Upper lobe of left lung (tissue), 6 donors: Measurements from ENCODE around the gene ATP1A4. TPM values are rescaled to one million over a fixed set of nuclear protein-coding genes. Genes with fewer than 3 reads are reported as not detected.
A peak's percentile ranks its signal among the peaks of the same experiment; 100 is the strongest.

Experiments used
- ATAC-seq, 2 donors: fragments of 200-7000 bp; cut with Tn5 transposase; one replicate each; pipeline ENCODE4 v1.9.1; 2022; ENCODE audit warnings: mild to moderate bottlenecking in 2 of 2, moderate library complexity in 2 of 2; ENCODE audit not compliant: low FRiP score in 2 of 2
- DNase-seq, 2 donors: peaks; one replicate each; pipeline ENCODE4 v3.0.0-alpha.2; 2019 to 2020
- H3K27ac ChIP-seq, 4 donors: fragments of 200-600 bp; sonication (generic); one replicate each; pipeline ENCODE4 v1.5.1; 2016 to 2019
- H3K27me3 ChIP-seq, 4 donors: fragments of 200-600 bp; sonication (generic); one replicate each; pipeline ENCODE4 v1.5.1; 2017 to 2019
- H3K36me3 ChIP-seq, 4 donors: fragments of 200-600 bp; sonication (generic); one replicate each; pipeline ENCODE4 v1.5.1; 2016 to 2019
- H3K4me1 ChIP-seq, 4 donors: fragments of 200-600 bp; sonication (generic); one replicate each; pipeline ENCODE4 v1.5.1; 2018 to 2019
- H3K4me3 ChIP-seq, 4 donors: fragments of 200-600 bp; sonication (generic); one replicate each; pipeline ENCODE4 v1.5.1; 2017 to 2019; ENCODE audit warnings: mild to moderate bottlenecking in 2 of 4, moderate library complexity in 1 of 4
- H3K9me3 ChIP-seq, 4 donors: fragments of 200-600 bp; sonication (generic); one replicate each; pipeline ENCODE4 v1.5.1; 2018 to 2019
- EP300 ChIP-seq, 4 donors: sonication (generic); formaldehyde crosslinking; IDR thresholded peaks; one replicate each; pipeline ENCODE4 v1.5.1; 2017; ENCODE audit warnings: antibody characterized with exemption in 4 of 4, control low read depth in 2 of 4
- POLR2A ChIP-seq, 4 donors: fragments of 450-650 bp; IDR thresholded peaks; one replicate each; pipeline ENCODE4 v1.5.1; 2016 to 2017; ENCODE audit warnings: antibody characterized with exemption in 4 of 4, mild to moderate bottlenecking in 2 of 4
- POLR2AphosphoS5 ChIP-seq, 2 donors: sonication (generic); formaldehyde crosslinking; IDR thresholded peaks; one replicate each; pipeline ENCODE4 v1.5.1; 2017; ENCODE audit warnings: antibody characterized with exemption in 2 of 2
- WGBS, 2 donors: methylation state at CpG; one replicate each; pipeline ENCODE4 v1.1.5; 2017 to 2018; 5-methylcytosine and 5-hydroxymethylcytosine counted together
- total RNA-seq, 6 donors: library from RNA; depleted of rRNA in 4 of 6; stranded (reverse); fragments of >200 nt in 4 of 6; gene quantifications; one replicate each; pipeline versions ENCODE4 v1.1.0 to v1.2.1, GENCODE V29; 2016 to 2021
- TF ChIP-seq, protein P1 (sequence below), 6 experiments: fragments of 450-650 bp in 4 of 6; fragments of 200-600 bp in 2 of 6; sonication (generic) in 2 of 6; IDR thresholded peaks; one replicate each; pipeline ENCODE4 v1.5.1; 2016 to 2019; ENCODE audit warnings: antibody characterized with exemption in 6 of 6
- donor health status: DM: no; HTN: no; CAD: no; lungs with moderate emphysema.
- donor health status: DM: no; HTN: yes; CAD: no; lungs with severe emphysema.

Gene ATP1A4
- total RNA-seq, 6 donors from 2014 or later: 0.52 to 0.61 TPM; not detected in 4

DNA sequence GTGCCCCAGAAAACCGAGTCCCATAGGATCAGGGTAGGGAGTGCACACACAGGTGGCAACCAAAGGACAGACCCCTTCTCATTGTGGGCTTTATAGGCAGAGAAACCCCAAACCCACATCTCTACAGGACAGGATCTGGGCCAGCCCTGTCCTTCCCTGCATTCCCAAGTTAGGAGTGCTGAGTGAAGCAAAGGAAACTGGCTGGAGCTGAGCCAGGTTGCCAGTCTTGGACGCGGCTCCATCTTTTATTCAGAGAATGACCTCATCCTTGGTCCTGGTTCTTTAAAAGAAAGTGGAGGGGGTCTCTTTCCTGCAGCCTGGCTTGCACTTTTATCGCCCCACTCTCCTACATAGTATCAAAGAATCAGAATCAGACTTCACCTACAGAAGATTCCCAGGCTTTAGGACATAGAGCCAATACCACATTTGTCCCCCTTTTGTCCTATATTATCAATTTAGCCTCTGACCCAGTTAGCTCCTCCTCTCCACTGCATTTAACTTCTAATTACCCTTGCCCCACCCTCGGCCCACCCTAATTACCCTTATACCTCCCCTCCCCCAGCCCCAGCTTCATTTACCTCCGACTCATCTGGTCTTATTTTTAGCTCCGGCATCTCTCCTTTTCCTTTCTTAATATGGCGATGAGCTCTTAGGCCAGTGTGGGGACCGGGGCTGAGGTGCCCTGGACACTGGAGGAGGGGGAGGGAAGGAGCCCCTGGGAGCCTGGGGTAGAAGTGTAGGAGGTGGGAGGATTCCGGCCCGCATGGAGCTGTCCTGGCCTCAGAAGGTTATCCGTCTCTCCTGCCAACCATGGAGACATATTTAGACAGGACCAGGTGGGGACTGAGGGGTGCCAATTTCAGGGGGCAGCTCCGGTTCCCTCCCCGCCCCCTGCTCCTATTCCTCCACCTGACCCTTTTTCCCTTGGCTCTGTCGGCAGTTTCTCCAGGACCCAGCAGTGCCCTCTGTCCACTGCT is 38.5 kb downstream of the ATP1A4 start, which contains the start of gene CASQ1:
Gene CASQ1, plus strand, starts transcription at position 927 of the 977 bp plus-strand sequence. CDS start 177 bp downstream, outside the sequence.
- no peak within 1 kb of the TSS for H3K4me3 ChIP-seq
- H3K9me3 ChIP-seq: no peaks in the 10 kb centered on the region
- H3K27me3 ChIP-seq: no peaks in the 10 kb centered on the region
- H3K36me3 ChIP-seq: no peaks in the 10 kb centered on the region
- H3K27ac ChIP-seq: no peak within 1 kb of the TSS
- H3K4me1 ChIP-seq: peaks cover 8 to 10% (median 10%) of the 10 kb centered on the region in 4 donors
- WGBS, 2 donors: 67 to 73% methylated on average over 14 to 15 of the region's 15 CpGs
- DNase-seq (no peak), ATAC-seq (no peak)
- no peak for TF ChIP-seq EP300 (IDR thresholded peaks at IDR 0.05)
- TF ChIP-seq POLR2A (IDR thresholded peaks at IDR 0.05): no peak
- no peak for TF ChIP-seq POLR2AphosphoS5 (IDR thresholded peaks at IDR 0.05)

DNA sequence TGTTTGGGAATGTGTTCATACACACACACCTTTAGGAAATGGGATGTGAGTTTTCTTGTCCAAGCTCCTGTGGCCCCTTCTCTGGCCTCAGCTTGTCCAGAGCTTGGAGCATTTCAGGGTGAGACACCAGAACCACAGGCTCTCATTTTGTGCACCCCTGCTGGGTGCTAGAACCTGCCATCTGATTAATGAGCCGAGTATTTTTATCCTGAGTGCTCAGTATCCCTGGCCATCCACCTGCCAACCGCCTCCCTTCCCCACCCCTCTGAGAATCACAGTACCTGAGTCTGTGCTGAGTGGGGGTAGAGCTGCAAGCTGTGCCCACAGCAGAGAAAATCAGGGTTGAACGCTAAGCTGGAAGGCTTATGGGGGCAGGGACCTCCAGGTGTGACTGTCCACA is 40.4 kb downstream of the ATP1A4 start:
- Histone ChIP-seq H3K4me3 (no peak overlapping the region), H3K9me3 (no peaks in the 10 kb centered on the region), H3K4me1 (peaks cover 8 to 10% (median 10%) of the 10 kb centered on the region in 4 donors), H3K27me3 (no peaks in the 10 kb centered on the region), H3K36me3 (no peaks in the 10 kb centered on the region), H3K27ac (no peak overlapping the region)
- WGBS, 2 donors: 92 to 93% methylated on average over 3 of the region's 3 CpGs
- ATAC-seq (no peak), DNase-seq (no peak)
- TF ChIP-seq POLR2A (IDR thresholded peaks at IDR 0.05) (no peak), EP300 (IDR thresholded peaks at IDR 0.05) (no peak), POLR2AphosphoS5 (IDR thresholded peaks at IDR 0.05) (no peak)
- TF ChIP-seq, protein P1, sequence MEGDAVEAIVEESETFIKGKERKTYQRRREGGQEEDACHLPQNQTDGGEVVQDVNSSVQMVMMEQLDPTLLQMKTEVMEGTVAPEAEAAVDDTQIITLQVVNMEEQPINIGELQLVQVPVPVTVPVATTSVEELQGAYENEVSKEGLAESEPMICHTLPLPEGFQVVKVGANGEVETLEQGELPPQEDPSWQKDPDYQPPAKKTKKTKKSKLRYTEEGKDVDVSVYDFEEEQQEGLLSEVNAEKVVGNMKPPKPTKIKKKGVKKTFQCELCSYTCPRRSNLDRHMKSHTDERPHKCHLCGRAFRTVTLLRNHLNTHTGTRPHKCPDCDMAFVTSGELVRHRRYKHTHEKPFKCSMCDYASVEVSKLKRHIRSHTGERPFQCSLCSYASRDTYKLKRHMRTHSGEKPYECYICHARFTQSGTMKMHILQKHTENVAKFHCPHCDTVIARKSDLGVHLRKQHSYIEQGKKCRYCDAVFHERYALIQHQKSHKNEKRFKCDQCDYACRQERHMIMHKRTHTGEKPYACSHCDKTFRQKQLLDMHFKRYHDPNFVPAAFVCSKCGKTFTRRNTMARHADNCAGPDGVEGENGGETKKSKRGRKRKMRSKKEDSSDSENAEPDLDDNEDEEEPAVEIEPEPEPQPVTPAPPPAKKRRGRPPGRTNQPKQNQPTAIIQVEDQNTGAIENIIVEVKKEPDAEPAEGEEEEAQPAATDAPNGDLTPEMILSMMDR (IDR thresholded peaks at IDR 0.05): no peak

GRCh38 chr1:160192234-160192633 is 40.8 kb downstream of the ATP1A4 start:
- H3K27me3 ChIP-seq: no peaks in the 10 kb centered on the region
- TF ChIP-seq POLR2A (IDR thresholded peaks at IDR 0.05) (no peak), EP300 (IDR thresholded peaks at IDR 0.05) (no peak), POLR2AphosphoS5 (IDR thresholded peaks at IDR 0.05) (no peak)
- TF ChIP-seq, protein P1 (IDR thresholded peaks at IDR 0.05): no peak
- peaks cover 8 to 10% (median 10%) of the 10 kb centered on the region in 4 donors for H3K4me1 ChIP-seq
- no peaks in the 10 kb centered on the region for H3K9me3 ChIP-seq
- DNase-seq: no peak
- no peak overlapping the region for H3K4me3 ChIP-seq
- H3K27ac ChIP-seq: no peak overlapping the region
- ATAC-seq: no peak
- no peaks in the 10 kb centered on the region for H3K36me3 ChIP-seq

DNA sequence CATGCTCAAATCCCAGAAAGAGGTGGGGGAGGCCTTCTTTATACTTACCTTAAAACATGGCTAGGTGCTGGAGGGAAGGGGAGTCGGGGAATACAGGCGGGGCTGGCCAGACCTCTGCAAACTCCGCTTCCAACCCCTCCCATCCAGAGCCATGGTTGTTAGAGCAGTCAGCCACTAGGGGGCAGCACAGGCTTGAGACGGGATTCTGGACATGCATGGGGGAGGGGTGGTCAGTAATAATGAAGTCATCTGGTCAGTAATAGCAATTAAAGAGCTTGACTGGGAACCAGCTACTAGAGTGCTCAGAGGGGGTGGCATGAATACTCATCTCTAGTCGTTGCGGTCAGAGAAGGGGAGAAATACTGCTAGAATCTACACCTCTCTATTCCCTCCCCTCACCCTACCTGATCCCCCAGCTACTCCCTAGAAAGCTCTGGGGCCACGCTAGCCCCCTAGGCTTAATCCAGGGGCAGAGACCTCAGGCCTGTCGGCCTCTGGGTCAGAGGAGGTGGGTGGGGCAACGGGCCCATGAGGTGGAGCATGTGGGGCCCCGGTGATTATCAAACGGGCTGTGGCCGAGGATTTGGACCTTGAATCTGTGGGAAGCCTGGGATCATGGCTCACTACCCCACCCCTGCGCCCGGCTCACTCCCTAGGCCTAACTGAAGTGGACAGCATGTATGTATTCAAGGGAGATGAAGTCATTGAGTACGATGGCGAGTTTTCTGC is 41.9 kb downstream of the ATP1A4 start:
- Histone ChIP-seq H3K27ac (no peak overlapping the region), H3K27me3 (no peaks in the 10 kb centered on the region), H3K36me3 (no peaks in the 10 kb centered on the region), H3K4me3 (no peak overlapping the region), H3K9me3 (no peaks in the 10 kb centered on the region), H3K4me1 (peaks cover 8 to 10% (median 10%) of the 10 kb centered on the region in 4 donors)
- TF ChIP-seq POLR2AphosphoS5 (IDR thresholded peaks at IDR 0.05): peak in 1 of 2 donors; percentile 46
- TF ChIP-seq, protein P1 (IDR thresholded peaks at IDR 0.05): peak; percentile 94 to 97 (median 95)
- no peak for TF ChIP-seq POLR2A (IDR thresholded peaks at IDR 0.05)
- TF ChIP-seq EP300 (IDR thresholded peaks at IDR 0.05): no peak
- ATAC-seq: peak; percentile 92 to 94
- 28 to 32% methylated on average over 15 to 16 of the region's 16 CpGs for WGBS, 2 donors
- DNase-seq: peak in 1 of 2 donors; percentile 84
